ENCODE results near the gene C6orf141. TPM values are rescaled to one million over a fixed set of nuclear protein-coding genes. Genes with fewer than 3 reads are reported as not detected.

Gene C6orf141
- total RNA-seq, 1 experiment from 2014 or later, result 31.6 TPM

- no peaks in the 10 kb centered on the region for H3K27me3 ChIP-seq (ENCODE audit: insufficient read depth, low read length)
- RAD21 ChIA-PET (ENCODE audit: low non-redundant PET in 1 of 2, low total read pairs in 2 of 2, uncharacterized antibody in 2 of 2, unreplicated experiment in 2 of 2), result no interaction called here
- H2AFZ ChIP-seq (ENCODE audit: low read depth, low read length, poor library complexity, severe bottlenecking), result no peak overlapping the region
- no peaks in the 10 kb centered on the region for H3K9me3 ChIP-seq (ENCODE audit: control insufficient read depth in 1 of 2, insufficient read depth in 1 of 2, low read depth in 1 of 2, low read length in 2 of 2)
- H4K20me1 ChIP-seq (ENCODE audit: insufficient read depth), result no peaks in the 10 kb centered on the region
- no peak overlapping the region for H3K4me2 ChIP-seq (ENCODE audit: low read length)
- no TSS peak for BruUV-seq (replicated peaks)
- no peaks in the 10 kb centered on the region for H3K36me3 ChIP-seq (ENCODE audit: control insufficient read depth in 1 of 2, insufficient read depth in 2 of 2, low read length in 2 of 2)
- POLR2A ChIA-PET, result no interaction called here
- no peaks in the 10 kb centered on the region for H3K9me2 ChIP-seq (ENCODE audit: insufficient read depth)
- CTCF ChIA-PET, result interaction anchor here (0.9 kb wide), 1 partner anchor 14 kb away, joined by 3 read pairs; no protein-coding TSS in a partner anchor
- intact Hi-C loops (cut with micrococcal nuclease), result no loop called here
- H3K4me3 ChIP-seq (replicated peaks in 1 of 2; ENCODE audit: low read depth in 1 of 2, low read length in 2 of 2), result no peak overlapping the region
- no peak overlapping the region for H3K9ac ChIP-seq (ENCODE audit: low read length)
- DNase-seq (ENCODE audit: low read depth, low spot score), result no peak
- ATAC-seq, result no peak
- peaks cover 20 to 32% of the 10 kb centered on the region in 2 experiments; a peak in 3 of 4 replicates for H3K4me1 ChIP-seq (ENCODE audit: control insufficient read depth in 1 of 2, insufficient read depth in 2 of 2, low read length in 2 of 2)
- TF ChIP-seq EZH2 (IDR thresholded peaks at IDR 0.05), result no peak
- TF ChIP-seq RAD21 (IDR thresholded peaks at IDR 0.05; ENCODE audit: low read depth), result no peak
- no peak for TF ChIP-seq YY1 (IDR thresholded peaks at IDR 0.05; ENCODE audit: extremely low read depth, insufficient replicate concordance, low read depth, low read length)
- no peak for TF ChIP-seq SP1 (IDR thresholded peaks at IDR 0.05; ENCODE audit: low read depth)
- no peak for TF ChIP-seq POLR2A (IDR thresholded peaks at IDR 0.05; ENCODE audit: borderline replicate concordance, extremely low read depth, insufficient read depth, insufficient read length)
- no peak for TF ChIP-seq CTCF (IDR thresholded peaks at IDR 0.05 in 2 of 3, conservative IDR thresholded peaks at IDR 0.05 in 1 of 3; ENCODE audit: borderline replicate concordance in 1 of 3, insufficient read depth in 1 of 3, low read depth in 2 of 3, low read length in 2 of 3)
- no peak for TF ChIP-seq EZH2phosphoT487 (IDR thresholded peaks at IDR 0.05; ENCODE audit: borderline replicate concordance)
- no peak for TF ChIP-seq SRF (IDR thresholded peaks at IDR 0.05; ENCODE audit: low read depth)
- TF ChIP-seq TCF7L2 (IDR thresholded peaks at IDR 0.05; ENCODE audit: borderline replicate concordance, extremely low read depth, insufficient read depth, insufficient read length), result no peak
- no peak for TF ChIP-seq ZNF274 (IDR thresholded peaks at IDR 0.05; ENCODE audit: low read depth, low read length)
- no peak for TF ChIP-seq ELF1 (IDR thresholded peaks at IDR 0.05; ENCODE audit: borderline replicate concordance, low read depth)
- no peak for TF ChIP-seq SIN3A (IDR thresholded peaks at IDR 0.05; ENCODE audit: low read depth)
- no peak for TF ChIP-seq CEBPB (IDR thresholded peaks at IDR 0.05; ENCODE audit: low read depth)
- TF ChIP-seq ZBTB33 (IDR thresholded peaks at IDR 0.05; ENCODE audit: extremely low read depth, insufficient replicate concordance, low read length), result no peak
- no peak for TF ChIP-seq POLR2AphosphoS5 (IDR thresholded peaks at IDR 0.05; ENCODE audit: low read depth, low read length)
- no peak for TF ChIP-seq CBX3 (IDR thresholded peaks at IDR 0.05; ENCODE audit: low read depth)
- TF ChIP-seq REST (IDR thresholded peaks at IDR 0.05; ENCODE audit: low read depth), result no peak
- no peak for TF ChIP-seq MAX (IDR thresholded peaks at IDR 0.05)
- TF ChIP-seq ZFX (IDR thresholded peaks at IDR 0.05), result no peak
- peaks cover 10% of the 10 kb centered on the region for H3K79me2 ChIP-seq (ENCODE audit: insufficient read depth, low read length)
- no peak overlapping the region for H3K27ac ChIP-seq (ENCODE audit: low read depth, low read length)
These were observed 4.1 kb upstream of the C6orf141 start for GRCh38 chr6:49546331-49546730.

Measured in HCT116 (cell line).